GM13976 (cell line): ENCODE results near the gene DYNLRB1.
A peak's percentile ranks its signal among the peaks of the same experiment; 100 is the strongest.

Source experiments
- DNase-seq: peaks from one replicate; pipeline ENCODE4 v3.0.0; 2012; ENCODE audit warnings: low spot score
- in situ Hi-C: fragments of 300-500 bp; cut with MboI; formaldehyde crosslinking; loops from one replicate; pipeline ENCODE4 v1.12.0; 2022; ENCODE audit warnings: low sequenced_read_pairs, mixed read lengths, inconsistent platforms; ENCODE audit not compliant: unreplicated experiment
- TF ChIP-seq, protein P1 (sequence below): IDR thresholded peaks from 2 replicates; pipeline ENCODE4 v1.5.1; 2012; ENCODE audit warnings: borderline replicate concordance, mild to moderate bottlenecking; ENCODE audit not compliant: insufficient read depth; ENCODE audit errors: extremely low read depth, missing control alignments, control extremely low read depth

The DYNLRB1 gene

DNA sequence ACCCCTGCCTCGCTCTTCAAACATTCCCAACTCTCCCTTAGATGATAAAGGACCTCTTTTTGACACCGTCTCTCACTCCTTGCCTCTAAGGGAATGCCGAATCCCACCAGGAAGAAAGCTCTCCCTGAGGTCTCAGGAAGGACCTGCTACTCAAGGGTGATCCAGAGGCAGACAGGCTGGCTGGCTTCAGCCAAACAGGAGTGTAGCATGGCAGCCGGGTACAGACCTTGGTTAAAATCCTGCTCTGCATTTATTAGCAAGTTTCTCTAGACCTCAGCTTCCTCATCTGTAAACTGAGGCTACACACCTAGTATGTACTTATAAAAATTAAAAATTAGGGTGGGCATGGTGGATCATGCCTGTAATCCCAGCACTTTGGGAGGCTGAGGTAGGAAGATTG, 59.5 kb downstream of the DYNLRB1 start:
- no peak for DNase-seq
- in situ Hi-C loops: no loop called here
- TF ChIP-seq, protein P1, sequence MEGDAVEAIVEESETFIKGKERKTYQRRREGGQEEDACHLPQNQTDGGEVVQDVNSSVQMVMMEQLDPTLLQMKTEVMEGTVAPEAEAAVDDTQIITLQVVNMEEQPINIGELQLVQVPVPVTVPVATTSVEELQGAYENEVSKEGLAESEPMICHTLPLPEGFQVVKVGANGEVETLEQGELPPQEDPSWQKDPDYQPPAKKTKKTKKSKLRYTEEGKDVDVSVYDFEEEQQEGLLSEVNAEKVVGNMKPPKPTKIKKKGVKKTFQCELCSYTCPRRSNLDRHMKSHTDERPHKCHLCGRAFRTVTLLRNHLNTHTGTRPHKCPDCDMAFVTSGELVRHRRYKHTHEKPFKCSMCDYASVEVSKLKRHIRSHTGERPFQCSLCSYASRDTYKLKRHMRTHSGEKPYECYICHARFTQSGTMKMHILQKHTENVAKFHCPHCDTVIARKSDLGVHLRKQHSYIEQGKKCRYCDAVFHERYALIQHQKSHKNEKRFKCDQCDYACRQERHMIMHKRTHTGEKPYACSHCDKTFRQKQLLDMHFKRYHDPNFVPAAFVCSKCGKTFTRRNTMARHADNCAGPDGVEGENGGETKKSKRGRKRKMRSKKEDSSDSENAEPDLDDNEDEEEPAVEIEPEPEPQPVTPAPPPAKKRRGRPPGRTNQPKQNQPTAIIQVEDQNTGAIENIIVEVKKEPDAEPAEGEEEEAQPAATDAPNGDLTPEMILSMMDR: no peak

DNA sequence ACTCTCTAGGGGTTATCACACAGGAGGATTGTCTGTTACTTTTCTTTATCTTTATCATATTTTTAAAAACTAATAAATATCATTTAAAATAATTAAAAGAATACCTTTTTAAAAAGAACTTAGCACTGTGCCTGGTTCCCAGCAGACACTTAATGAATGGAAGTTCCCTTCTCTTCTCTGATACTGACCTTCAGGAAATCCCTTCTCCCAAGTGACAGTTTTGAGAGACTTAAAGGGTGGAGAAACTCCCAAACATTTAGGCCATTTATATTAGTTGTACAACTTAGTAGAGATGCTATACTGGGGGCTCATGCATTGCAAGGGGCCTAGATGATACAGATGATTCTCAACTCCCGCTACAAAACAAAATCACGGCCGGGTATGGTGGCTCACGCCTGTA, 60.8 kb downstream of the DYNLRB1 start:
- TF ChIP-seq, protein P1: no peak
- DNase-seq: no peak
- in situ Hi-C loops: no loop called here

DNA sequence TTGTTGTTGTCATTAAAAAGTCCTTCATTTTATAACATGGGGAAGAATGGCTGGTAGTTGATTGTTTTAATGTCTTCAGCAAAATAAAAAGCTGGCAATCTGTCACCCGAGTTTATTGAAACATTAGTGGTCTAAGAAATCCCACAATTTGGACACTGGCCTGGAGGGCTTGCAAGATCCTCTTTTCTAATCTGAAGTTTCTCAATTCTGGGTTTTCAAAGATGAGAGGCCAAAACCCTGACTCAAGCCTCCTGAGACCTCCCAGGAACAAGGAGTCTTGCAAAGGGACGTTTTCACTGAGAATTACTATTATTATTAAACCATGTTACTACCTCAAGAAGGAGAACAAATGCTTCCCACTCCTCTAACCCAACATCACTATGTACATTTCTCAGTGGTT, 61.8 kb downstream of the DYNLRB1 start:
- in situ Hi-C loops: no loop called here
- TF ChIP-seq, protein P1: no peak
- DNase-seq: no peak

DNA sequence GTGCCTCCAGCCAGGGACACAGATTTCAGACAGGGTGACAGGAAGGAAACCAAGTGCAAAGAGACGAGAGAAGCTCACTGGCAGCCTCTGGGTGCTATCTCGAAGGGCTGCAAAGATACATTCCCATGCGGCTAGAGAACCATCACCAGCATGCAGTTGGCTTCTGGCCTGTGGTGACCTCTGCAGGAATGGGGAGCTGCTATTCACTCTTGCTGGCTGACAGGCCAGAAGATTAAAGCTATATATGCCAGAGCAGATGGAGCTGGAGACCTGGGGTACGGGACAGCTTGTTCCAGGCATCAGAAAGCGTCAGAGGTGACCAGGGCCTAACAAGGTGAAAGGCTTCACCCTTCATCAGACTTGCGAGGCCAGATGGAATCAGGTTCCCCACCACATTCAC, 62.3 kb downstream of the DYNLRB1 start:
- TF ChIP-seq, protein P1: no peak
- no peak for DNase-seq
- in situ Hi-C loops: no loop called here

DNA sequence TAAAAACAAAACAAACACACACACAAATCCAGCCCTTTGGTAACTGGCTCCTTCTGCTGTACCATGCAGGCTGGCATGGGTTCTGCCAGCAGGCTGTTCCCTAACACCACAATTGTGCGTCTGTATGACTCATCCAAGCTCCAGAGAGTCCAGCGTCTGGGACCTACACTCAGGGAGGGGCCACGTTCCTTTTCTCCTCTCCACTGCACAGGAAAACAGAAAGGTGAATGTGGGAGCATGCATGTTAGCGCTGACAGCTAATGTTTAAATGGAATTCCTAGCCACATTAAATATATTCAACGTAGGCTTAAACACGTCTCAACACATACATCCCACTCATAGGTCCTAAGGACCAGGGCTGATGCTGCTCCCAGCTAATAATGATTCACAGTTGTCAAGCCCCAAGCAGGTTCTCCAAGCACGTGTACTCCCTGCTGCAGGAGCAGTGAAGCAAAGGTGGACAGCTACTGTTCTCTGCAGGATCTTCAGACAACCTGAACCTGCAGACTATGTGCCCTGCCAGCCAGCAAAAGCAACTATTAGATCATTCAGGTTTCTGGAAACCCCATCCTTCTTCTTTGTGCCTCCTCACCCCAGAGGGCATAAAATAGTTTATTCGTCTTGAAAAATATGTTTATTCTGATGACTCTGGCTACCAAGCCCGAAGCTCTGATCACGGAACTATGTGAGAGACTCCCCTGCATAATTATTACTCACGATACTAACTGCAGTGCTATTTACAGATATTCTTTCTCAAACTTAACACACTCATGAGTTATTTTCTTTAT, 63.2 kb downstream of the DYNLRB1 start:
- no peak for DNase-seq
- in situ Hi-C loops: no loop called here
- TF ChIP-seq, protein P1: no peak

DNA sequence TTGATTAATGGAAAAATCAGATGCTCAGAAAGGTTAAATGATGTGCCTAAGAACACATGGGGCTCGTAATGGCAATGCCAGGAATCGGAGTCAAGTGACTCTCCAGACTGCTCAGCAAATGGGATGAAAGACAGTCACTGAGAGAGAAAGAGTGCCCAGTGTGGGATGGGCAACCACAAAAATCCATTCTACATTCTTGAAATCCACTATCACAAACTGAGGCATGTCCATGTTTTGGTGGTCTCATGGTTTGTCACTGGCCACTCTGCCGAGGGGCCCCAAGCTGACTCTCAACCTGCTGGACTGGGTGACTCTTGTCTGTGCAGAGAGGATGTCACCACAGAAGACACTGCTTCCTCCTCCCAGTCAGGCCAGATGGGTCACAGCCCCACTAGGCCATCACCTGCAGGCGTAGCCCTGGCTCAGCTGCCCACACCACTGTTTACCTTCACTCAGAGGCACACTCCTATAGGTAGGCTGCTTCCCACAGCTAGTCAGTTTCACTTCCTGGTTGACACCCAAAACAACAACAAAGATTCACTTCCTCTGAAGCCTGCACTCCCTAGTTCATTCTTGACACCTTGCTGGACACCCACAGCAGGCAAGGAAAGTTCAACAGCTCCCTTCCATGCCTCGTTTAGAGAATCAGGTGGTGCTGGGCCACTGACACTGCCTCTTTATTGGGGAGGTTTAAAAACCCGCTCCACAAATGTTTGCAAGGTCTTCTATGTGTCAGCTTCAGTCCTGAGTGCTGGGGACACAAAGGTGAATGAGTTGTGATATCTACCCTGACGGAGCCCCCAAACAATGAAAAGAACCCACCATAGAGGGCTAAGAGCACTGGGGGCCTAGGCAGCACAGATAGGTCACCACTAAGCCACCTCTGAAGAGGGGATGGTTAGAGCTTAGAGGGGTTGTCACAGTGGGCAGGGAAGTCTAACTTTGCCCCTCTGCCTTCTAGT, 64.0 kb downstream of the DYNLRB1 start:
- DNase-seq: peak; percentile 43
- TF ChIP-seq, protein P1: no peak
- in situ Hi-C loops: no loop called here
